Mesothelial cell of epicardium (in vitro differentiated cells): ENCODE measurements around the gene HTR3E. TPM values are rescaled to one million over a fixed set of nuclear protein-coding genes. Genes with fewer than 3 reads are reported as not detected.
"Not testable (repeated sequence)": the region's sequence is repeated elsewhere in the genome, so short reads cannot be mapped to it uniquely, and the experiment has no call there.

Experiments
- DNase-seq, 2 experiments: peaks; one replicate each; pipeline ENCODE4 v3.0.0; 2021; ENCODE audit warnings: low spot score in 2 of 2; ENCODE audit not compliant: unreplicated experiment in 2 of 2
- H3K27ac Mint-ChIP-seq: 2 replicates; pipeline ENCODE4 v1.8.0; 2021; ENCODE audit warnings: mixed read lengths
- H3K27me3 Mint-ChIP-seq: 2 replicates; pipeline ENCODE4 v1.8.0; 2021; ENCODE audit warnings: low read depth, mixed read lengths
- H3K36me3 Mint-ChIP-seq: 2 replicates; pipeline ENCODE4 v1.8.0; 2021; ENCODE audit warnings: mixed read lengths
- H3K4me1 Mint-ChIP-seq: 2 replicates; pipeline ENCODE4 v1.8.0; 2021; ENCODE audit warnings: mixed read lengths
- H3K4me3 Mint-ChIP-seq: 2 replicates; pipeline ENCODE4 v1.8.0; 2021; ENCODE audit warnings: mild to moderate bottlenecking, moderate library complexity, mixed read lengths
- H3K9me3 Mint-ChIP-seq: 2 replicates; pipeline ENCODE4 v1.8.0; 2021; ENCODE audit warnings: mixed read lengths
- total RNA-seq: library from RNA; stranded (reverse); gene quantifications from 3 replicates; pipeline ENCODE4 v1.2.1, GENCODE V29; 2021
- TF ChIP-seq, protein P1 (sequence below): fragments of 200-600 bp; sonication (generic); IDR thresholded peaks from one replicate; pipeline ENCODE4 v1.5.0; 2021; ENCODE audit warnings: antibody characterized with exemption; ENCODE audit not compliant: unreplicated experiment

The HTR3E gene
- total RNA-seq, 1 donor from 2014 or later = not detected

DNA sequence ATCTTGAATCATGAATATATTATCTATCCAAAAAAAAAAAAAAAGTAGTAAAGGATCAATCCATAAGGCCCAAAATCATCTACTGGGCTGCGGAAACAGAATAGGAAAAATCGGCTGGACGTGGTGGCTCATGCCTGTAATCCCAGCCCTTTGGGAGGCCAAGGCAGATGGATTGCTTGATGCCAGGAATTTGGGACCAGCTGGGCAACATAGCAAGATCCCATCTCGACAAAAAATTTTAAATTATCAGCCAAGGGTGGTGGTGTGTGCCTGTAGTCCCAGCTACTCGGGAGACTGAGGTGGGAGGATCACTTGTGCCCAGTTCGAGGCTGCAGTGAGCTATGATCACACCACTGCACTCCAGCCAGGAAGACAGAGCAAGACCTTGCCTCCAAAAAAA lies 52.3 kb downstream of the HTR3E start:
- H3K4me1 Mint-ChIP-seq = peaks cover 11% of the 10 kb centered on the region
- no peaks in the 10 kb centered on the region for H3K9me3 Mint-ChIP-seq
- H3K27me3 Mint-ChIP-seq = no peaks in the 10 kb centered on the region
- no peak for DNase-seq
- H3K36me3 Mint-ChIP-seq = no peaks in the 10 kb centered on the region
- TF ChIP-seq, protein P1, sequence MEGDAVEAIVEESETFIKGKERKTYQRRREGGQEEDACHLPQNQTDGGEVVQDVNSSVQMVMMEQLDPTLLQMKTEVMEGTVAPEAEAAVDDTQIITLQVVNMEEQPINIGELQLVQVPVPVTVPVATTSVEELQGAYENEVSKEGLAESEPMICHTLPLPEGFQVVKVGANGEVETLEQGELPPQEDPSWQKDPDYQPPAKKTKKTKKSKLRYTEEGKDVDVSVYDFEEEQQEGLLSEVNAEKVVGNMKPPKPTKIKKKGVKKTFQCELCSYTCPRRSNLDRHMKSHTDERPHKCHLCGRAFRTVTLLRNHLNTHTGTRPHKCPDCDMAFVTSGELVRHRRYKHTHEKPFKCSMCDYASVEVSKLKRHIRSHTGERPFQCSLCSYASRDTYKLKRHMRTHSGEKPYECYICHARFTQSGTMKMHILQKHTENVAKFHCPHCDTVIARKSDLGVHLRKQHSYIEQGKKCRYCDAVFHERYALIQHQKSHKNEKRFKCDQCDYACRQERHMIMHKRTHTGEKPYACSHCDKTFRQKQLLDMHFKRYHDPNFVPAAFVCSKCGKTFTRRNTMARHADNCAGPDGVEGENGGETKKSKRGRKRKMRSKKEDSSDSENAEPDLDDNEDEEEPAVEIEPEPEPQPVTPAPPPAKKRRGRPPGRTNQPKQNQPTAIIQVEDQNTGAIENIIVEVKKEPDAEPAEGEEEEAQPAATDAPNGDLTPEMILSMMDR = no peak
- H3K27ac Mint-ChIP-seq = no peak overlapping the region
- H3K4me3 Mint-ChIP-seq = no peak overlapping the region

- not testable (repeated sequence) for DNase-seq, H3K36me3 Mint-ChIP-seq, H3K9me3 Mint-ChIP-seq, H3K4me3 Mint-ChIP-seq, H3K27ac Mint-ChIP-seq, H3K27me3 Mint-ChIP-seq
- H3K4me1 Mint-ChIP-seq = peaks cover 15% of the 10 kb centered on the region
Observed at GRCh38 chr3:184149770-184150169, 52.9 kb downstream of the HTR3E start.

- no peaks in the 10 kb centered on the region for H3K27me3 Mint-ChIP-seq
- peak in 1 of 2 experiments; percentile 68 for DNase-seq
- H3K27ac Mint-ChIP-seq = peak within 1 kb of the TSS; percentile 98
- H3K4me3 Mint-ChIP-seq = peak within 1 kb of the TSS; percentile 98
- H3K4me1 Mint-ChIP-seq = peaks cover 33% of the 10 kb centered on the region
- H3K36me3 Mint-ChIP-seq = peaks cover 2% of the 10 kb centered on the region
- TF ChIP-seq, protein P1 = no peak
- no peaks in the 10 kb centered on the region for H3K9me3 Mint-ChIP-seq
Observed at GRCh38 chr3:184154885-184155643, 58.2 kb downstream of the HTR3E start, which contains the start of gene DVL3. Gene DVL3, plus strand, starts transcription at chr3:184155377. Its CDS starts 259 bp downstream, at chr3:184155636.

DNA sequence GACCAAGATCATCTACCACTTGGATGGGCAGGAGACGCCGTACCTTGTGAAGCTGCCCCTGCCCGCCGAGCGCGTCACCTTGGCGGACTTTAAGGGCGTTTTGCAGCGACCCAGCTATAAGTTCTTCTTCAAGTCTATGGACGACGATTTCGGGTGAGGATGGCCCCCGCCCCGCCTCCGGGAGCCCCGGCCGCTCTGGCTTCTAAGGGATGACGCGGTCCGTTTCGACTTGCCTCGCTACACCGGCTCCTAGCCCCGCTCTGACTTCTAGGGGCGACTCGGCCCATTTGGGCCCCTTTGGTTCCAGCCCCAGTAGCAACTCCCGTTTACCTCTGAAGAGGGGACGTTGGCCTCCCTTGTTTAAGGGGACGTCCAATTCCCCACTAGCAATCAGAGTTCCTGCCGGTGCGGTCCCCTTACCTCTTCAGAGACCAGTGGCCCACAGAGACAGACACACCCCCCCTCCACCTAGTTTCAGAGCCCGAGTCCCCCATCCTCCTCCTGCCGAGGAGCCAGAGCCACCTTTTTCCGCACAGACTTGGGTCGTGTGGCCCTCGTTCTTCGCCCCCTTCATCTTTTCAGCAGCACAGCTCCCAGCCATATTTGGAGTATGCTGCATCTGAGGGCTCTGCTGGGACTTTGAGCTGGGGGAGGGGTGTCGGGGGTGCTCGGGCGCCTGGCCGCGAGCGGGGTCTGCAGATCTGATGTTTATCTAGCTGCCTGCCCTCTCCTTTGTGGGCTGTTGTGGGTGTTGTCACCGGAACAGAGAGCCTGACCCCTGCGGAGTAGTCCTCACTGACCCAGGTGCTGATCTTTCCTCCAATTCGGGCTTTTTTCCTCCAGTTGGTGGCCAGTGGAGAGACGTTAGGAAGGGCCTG lies 59.0 kb downstream of the HTR3E start:
- Mint-ChIP-seq H3K4me1 (peaks cover 41% of the 10 kb centered on the region), H3K27ac (peak overlapping the region; percentile 98), H3K36me3 (peaks cover 2% of the 10 kb centered on the region), H3K4me3 (peak overlapping the region; percentile 98), H3K9me3 (no peaks in the 10 kb centered on the region), H3K27me3 (no peaks in the 10 kb centered on the region)
- TF ChIP-seq, protein P1 = no peak
- peak in 1 of 2 experiments; percentile 54 for DNase-seq

DNA sequence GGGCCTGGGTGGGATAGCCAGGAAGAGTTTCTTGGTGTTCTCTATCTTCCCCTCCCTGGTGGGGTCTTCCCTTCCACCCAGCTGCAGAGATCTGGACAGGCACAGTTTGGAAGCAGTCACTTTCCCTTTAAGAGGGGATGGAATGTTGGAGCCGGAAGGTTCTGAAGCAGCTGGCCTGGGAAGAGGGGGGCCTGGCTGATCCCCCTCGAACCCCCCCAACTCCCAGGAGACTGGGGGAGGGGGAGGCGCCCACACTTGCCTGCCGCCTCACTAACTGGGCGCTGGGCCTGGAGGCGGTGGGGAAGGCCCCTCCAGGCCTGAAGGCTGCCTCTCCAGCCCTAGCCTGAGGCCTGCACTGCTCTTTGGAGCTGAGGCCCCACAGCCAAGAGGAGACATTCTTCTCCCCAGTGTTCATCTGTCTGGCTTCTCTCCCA lies 59.7 kb downstream of the HTR3E start:
- peak overlapping the region; percentile 98 for H3K4me3 Mint-ChIP-seq
- no peaks in the 10 kb centered on the region for H3K9me3 Mint-ChIP-seq
- H3K27ac Mint-ChIP-seq = peak overlapping the region; percentile 99
- peaks cover 46% of the 10 kb centered on the region for H3K4me1 Mint-ChIP-seq
- TF ChIP-seq, protein P1 = no peak
- H3K27me3 Mint-ChIP-seq = no peaks in the 10 kb centered on the region
- H3K36me3 Mint-ChIP-seq = peaks cover 4% of the 10 kb centered on the region
- peak in 1 of 2 experiments; percentile 65 for DNase-seq

Other genes starting within 250 kb of the HTR3E start
- gene PARL, start 212.2 kb upstream of the HTR3E start, total RNA-seq = 47.8 to 57.4 TPM (median 50.5 TPM) in 3 replicates
- 60.4 to 63.4 TPM (median 62.3 TPM) in 3 replicates for gene ABCC5, start 79.2 kb upstream of the HTR3E start, total RNA-seq
- not detected in 3 replicates for gene HTR3D, start 65.3 kb upstream of the HTR3E start, total RNA-seq
- not detected in 3 replicates for gene HTR3C, start 44.0 kb upstream of the HTR3E start, total RNA-seq
- gene EIF2B5, start 38.3 kb downstream of the HTR3E start, total RNA-seq = 38.2 to 42.2 TPM (median 39.0 TPM) in 3 replicates
- gene DVL3, start 58.3 kb downstream of the HTR3E start, total RNA-seq = 158 to 162 TPM (median 159 TPM) in 3 replicates
- 247 to 261 TPM (median 254 TPM) in 3 replicates for gene AP2M1, start 77.8 kb downstream of the HTR3E start, total RNA-seq
- gene ABCF3, start 89.1 kb downstream of the HTR3E start, total RNA-seq = 65.7 to 67.9 TPM (median 67.8 TPM) in 3 replicates
- gene VWA5B2, start 132.5 kb downstream of the HTR3E start, total RNA-seq = 0.36 to 1.1 TPM (median 0.78 TPM) in 3 replicates
- 36.0 to 40.9 TPM (median 36.6 TPM) in 3 replicates for gene ALG3, start 151.9 kb downstream of the HTR3E start, total RNA-seq
- gene EEF1AKMT4, start 152.6 kb downstream of the HTR3E start, total RNA-seq = 3.8 to 4.9 TPM (median 4.2 TPM) in 3 replicates
- gene CAMK2N2, start 164.5 kb downstream of the HTR3E start, total RNA-seq = 0.16 TPM in 2 of 3 replicates, not detected in the other
- not detected in 3 replicates for gene ECE2, start 179.0 kb downstream of the HTR3E start, total RNA-seq
- 223 to 240 TPM (median 232 TPM) in 3 replicates for gene PSMD2, start 202.2 kb downstream of the HTR3E start, total RNA-seq
- 364 to 377 TPM (median 376 TPM) in 3 replicates for gene EIF4G1, start 217.5 kb downstream of the HTR3E start, total RNA-seq
- 14.3 to 17.4 TPM (median 15.1 TPM) in 3 replicates for gene FAM131A, start 240.5 kb downstream of the HTR3E start, total RNA-seq